Mesodermal cell (in vitro differentiated cells): ENCODE data around the gene LAMA5.
"Not testable (repeated sequence)": the region's sequence is repeated elsewhere in the genome, so short reads cannot be mapped to it uniquely, and the experiment has no call there.

Experiments
- H3K27ac ChIP-seq: 2 replicates; pipeline ENCODE4 v1.7.0; 2013; ENCODE audit warnings: mild to moderate bottlenecking, low read depth, low read length, moderate library complexity; ENCODE audit not compliant: severe bottlenecking
- H3K36me3 ChIP-seq: 2 replicates; pipeline ENCODE4 v1.7.1; 2013; ENCODE audit warnings: mild to moderate bottlenecking, low read length, moderate library complexity; ENCODE audit not compliant: control insufficient read depth, insufficient read depth
- H3K4me1 ChIP-seq: one replicate; pipeline ENCODE4 v1.7.1; 2013; ENCODE audit warnings: mild to moderate bottlenecking, low read length; ENCODE audit not compliant: insufficient read depth, control insufficient read depth, poor library complexity, severe bottlenecking
- H3K4me3 ChIP-seq: 2 replicates; pipeline ENCODE4 v1.7.0; 2013; ENCODE audit warnings: low read length, control low read depth, mild to moderate bottlenecking; ENCODE audit not compliant: insufficient read depth, poor library complexity, severe bottlenecking; ENCODE audit errors: extremely low read depth
- H3K9me3 ChIP-seq: 2 replicates; pipeline ENCODE4 v1.7.1; 2013; ENCODE audit warnings: mild to moderate bottlenecking, low read length, moderate library complexity; ENCODE audit not compliant: control insufficient read depth
- WGBS, 2 experiments: methylation state at CpG; one replicate each; pipeline ENCODE4 v1.1.5; 2013; ENCODE audit warnings: missing lambda C conversion rate in 2 of 2; ENCODE audit not compliant: insufficient coverage in 2 of 2; 5-methylcytosine and 5-hydroxymethylcytosine counted together

Gene LAMA5

DNA sequence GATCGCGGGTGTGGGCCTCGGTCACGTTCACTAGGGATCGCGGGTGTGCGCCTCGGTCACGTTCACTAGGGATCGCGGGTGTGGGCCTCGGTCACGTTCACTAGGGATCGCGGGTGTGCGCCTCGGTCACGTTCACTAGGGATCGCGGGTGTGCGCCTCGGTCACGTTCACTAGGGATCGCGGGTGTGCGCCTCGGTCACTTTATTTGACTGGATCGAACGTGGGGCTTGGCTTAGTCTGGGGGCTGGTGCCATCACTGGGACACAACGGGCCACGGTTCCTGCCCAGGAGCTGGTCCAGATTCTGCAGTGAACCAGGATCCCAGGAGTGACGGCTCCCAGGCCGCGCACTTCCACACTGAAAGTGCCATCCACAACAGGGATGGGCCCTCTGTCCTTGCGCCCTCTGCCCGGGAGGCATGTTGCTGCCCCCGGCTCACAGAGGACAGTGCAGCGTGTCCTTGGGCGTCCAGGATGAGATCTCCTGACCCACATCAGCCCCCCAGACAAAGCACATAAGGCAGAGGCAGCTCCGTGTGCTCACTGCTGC is 6.6 kb upstream of the LAMA5 start:
- not testable (repeated sequence) for H3K4me3 ChIP-seq, H3K27ac ChIP-seq, H3K36me3 ChIP-seq, H3K9me3 ChIP-seq
- 87 to 89% methylated on average over 20 to 27 of the region's 40 CpGs for WGBS, 2 experiments
- peaks cover 56% of the 10 kb centered on the region for H3K4me1 ChIP-seq

DNA sequence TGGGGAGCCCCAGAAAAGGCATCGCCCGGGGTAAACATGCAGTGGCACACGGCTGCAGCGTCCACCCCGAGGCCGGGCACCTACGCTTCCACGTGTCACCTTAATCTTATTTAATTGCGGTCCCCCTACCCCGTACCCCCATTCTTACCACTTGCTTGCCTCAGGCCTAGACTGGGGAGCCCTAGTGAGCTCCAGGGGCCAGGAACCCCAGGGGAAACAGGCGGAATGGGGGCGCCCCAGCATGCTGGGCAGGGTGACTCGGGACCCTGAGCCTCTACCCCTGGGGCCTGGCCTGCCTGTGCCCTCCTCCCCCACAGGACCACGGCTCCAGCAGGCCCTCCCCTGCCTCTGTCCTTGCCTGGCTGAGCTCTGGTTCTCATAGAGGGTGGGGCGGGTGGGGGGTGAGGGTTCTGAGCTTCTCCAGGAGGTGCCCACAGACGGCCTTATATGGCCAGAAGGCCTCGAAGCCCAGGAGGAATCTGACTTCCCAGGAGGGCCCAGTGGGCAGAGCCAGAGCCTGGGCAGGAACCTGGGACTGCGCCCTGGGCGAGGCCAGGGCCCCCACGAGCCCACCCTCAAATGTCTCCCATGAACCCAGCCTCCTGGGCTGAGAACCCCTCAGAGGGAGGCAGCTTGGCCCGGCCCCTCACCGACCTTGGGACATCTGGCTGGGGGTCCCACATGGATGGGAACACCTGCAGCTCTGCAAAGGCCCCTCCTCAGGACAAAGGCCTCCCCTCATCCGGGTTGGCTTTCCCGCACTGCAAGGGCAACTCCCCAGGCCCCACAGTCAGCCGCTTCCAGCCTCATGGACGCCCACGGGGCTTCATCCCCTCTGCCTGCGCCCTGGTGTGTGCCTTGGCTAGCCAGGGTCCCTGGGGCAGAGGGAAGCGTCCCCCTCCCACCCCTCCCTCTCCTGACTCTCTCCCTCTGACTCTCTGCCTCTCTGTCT is 5.2 kb upstream of the LAMA5 start:
- Histone ChIP-seq H3K9me3 (no peaks in the 10 kb centered on the region), H3K4me1 (peaks cover 54% of the 10 kb centered on the region), H3K4me3 (no peak overlapping the region), H3K27ac (no peak overlapping the region), H3K36me3 (no peaks in the 10 kb centered on the region)
- WGBS, 2 experiments, result 88 to 90% methylated on average over 26 to 27 of the region's 29 CpGs

DNA sequence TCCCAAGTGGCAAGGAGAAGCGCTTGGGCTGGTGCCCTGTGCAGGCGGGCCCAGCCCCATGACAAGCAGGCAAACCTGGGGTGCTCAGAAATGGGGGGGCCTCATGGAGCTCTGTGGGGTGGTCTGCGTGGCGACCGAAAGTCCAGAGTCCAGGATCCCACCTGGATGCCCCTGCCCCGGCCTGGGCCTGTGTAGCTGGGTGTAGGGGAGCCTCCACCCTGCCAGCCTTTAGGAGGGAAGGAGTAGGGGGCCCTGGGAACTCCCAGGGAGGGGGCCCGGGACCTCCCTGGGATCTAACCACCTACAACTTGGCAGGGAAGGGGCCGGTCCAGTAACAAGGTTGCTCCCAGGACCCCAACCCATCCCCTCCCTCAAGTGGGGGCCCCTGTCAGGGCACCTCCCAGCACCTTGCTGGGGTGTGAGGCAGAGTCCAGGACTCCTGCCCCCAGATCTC is 4.5 kb upstream of the LAMA5 start:
- no peaks in the 10 kb centered on the region for H3K9me3 ChIP-seq
- WGBS, 2 experiments, result 97 to 100% methylated on average over 5 of the region's 8 CpGs
- H3K4me1 ChIP-seq, result peaks cover 47% of the 10 kb centered on the region
- H3K36me3 ChIP-seq, result no peaks in the 10 kb centered on the region
- no peak overlapping the region for H3K4me3 ChIP-seq
- H3K27ac ChIP-seq, result no peak overlapping the region

DNA sequence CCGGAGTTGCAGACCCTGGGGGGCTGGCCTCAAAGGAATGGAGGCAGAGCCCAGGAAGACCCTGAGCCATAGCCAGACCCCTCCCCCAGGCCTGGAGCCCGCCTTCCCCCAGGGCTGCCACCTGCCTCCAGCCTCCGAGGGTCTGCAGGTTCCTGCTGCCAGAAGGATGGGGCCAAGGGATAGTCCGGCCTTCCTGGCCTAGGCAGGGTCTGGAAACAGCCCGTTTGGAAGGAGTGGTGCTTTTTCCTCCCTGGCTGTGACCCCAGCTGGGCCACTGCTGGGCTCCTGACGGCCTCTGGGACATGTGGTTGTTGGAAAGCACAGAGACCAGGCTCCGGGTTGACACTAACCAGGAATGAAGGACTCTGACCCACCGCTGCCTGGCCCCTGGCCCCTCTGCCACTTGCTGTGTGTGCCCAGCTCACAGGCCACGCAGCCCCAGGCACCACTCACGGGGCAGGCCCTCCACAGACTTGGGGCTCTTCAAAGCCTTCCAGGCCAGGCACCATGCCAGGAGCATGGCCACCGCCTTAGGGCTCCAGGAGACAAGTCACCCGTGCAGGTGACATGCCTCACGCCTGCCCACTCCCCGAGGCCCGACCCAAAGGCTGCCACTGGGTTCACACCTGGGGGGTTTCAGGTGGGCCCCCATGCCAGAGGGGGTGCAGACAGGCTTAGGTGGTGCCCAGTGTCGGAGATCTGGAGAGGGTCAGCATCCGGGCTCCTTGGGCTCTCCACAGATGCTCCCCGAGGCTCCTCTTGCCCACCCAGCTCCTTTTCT is 3.9 kb upstream of the LAMA5 start:
- peaks cover 41% of the 10 kb centered on the region for H3K4me1 ChIP-seq
- H3K27ac ChIP-seq, result no peak overlapping the region
- WGBS, 2 experiments, result 73 to 82% methylated on average over 12 to 18 of the region's 18 CpGs
- no peak overlapping the region for H3K4me3 ChIP-seq
- H3K9me3 ChIP-seq, result no peaks in the 10 kb centered on the region
- H3K36me3 ChIP-seq, result no peaks in the 10 kb centered on the region

DNA sequence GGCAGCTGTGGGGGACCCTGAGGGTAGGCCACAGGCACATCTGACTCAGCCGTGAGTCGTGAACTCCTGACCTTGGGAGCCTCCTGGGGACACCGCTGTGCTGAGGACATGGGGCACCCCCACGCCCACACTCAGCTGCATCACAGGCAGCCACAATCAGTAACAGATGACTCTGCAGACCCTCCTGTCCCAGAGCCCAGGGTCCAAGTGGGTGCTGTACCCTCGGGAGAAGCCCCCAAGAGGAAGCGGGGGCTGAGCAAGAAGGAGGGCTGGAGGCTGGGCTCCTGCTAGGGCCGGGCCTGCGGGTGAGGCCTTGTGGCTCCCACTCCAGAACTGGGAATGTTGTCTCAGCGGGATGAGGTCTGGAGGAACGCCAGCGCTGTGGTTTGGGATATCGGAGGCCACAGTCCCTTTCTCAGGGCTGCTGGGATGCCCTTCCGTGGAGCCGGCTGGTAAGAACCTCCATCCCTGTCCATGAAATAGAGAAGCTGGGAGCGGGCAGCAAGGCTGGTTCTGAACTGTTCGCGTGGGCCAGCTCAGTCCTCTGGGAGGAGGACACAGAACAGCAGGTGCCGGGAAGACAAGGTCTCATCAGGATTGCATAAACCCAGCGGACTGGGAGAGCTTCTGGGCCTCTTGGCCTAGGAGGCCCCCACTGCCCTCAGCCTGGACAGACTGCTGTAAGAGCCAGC is 3.1 kb upstream of the LAMA5 start:
- no peaks in the 10 kb centered on the region for H3K9me3 ChIP-seq
- peaks cover 42% of the 10 kb centered on the region for H3K4me1 ChIP-seq
- H3K36me3 ChIP-seq, result no peaks in the 10 kb centered on the region
- 81 to 85% methylated on average over 19 of the region's 19 CpGs for WGBS, 2 experiments
- no peak overlapping the region for H3K27ac ChIP-seq
- H3K4me3 ChIP-seq, result no peak overlapping the region

DNA sequence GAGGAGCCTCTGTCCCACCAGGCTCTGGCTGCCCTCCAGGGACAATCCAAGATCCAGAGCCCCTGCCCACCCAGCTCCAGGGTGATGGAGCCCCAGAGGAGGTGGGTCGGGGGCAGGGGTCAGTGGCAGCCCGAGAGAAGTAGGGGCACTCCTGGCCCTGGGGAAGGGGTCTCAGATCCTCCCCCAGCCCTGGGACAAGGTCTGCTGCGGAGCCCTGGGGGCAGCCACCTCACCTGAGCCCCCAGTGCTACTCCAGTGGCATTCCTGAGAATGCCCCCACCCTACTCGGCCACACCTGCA is 2.7 kb upstream of the LAMA5 start:
- H3K4me3 ChIP-seq, result no peak overlapping the region
- peaks cover 43% of the 10 kb centered on the region for H3K4me1 ChIP-seq
- no peaks in the 10 kb centered on the region for H3K9me3 ChIP-seq
- H3K27ac ChIP-seq, result no peak overlapping the region
- WGBS, 2 experiments, result 72 to 78% methylated on average over 3 to 4 of the region's 4 CpGs
- no peaks in the 10 kb centered on the region for H3K36me3 ChIP-seq

DNA sequence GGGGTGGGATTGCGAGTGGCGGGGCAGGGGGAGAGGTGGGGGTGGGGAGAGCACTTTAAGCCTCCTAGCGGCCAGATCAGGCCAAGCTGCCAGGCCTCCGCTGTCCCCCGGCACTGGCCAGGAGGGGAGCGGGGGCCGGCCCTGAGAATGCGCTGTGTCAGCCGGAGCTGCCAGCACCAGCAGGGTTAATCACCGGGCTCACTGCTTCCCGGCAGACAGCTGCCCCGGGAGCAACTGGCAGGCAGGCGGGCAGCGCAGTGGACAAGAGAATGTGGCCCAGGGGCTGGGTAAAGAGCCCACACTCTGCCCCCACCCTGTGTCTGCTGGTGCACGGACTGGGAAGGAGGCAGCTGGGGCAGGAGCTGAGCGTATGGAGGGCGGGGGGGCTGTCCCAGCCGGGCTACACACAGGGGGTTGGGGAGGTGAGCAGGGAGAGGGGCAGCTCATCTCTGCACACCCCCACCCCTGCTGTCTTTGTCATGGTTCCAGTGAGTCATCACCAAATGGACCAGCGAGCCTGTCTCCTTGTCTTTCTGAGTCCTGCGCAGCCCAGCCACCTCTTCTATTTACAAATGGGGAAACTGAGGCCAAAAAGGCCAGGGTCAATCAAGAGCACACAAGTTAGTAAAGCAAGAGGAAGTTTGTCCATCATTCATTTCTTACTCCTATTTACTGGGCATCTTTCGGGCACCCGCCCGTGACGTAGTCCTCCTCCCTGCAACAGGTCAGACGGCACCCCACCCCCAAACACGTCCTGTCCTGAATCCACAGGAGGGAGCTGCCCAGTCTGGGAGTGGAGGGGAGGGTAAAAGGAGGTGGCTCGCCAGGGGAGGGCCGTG is 2.1 kb upstream of the LAMA5 start:
- Histone ChIP-seq H3K27ac (peak overlapping the region; percentile 52), H3K4me3 (peak overlapping the region; percentile 28), H3K36me3 (no peaks in the 10 kb centered on the region), H3K4me1 (peaks cover 43% of the 10 kb centered on the region), H3K9me3 (no peaks in the 10 kb centered on the region)
- WGBS, 2 experiments, result 3% methylated on average over 14 to 16 of the region's 28 CpGs

DNA sequence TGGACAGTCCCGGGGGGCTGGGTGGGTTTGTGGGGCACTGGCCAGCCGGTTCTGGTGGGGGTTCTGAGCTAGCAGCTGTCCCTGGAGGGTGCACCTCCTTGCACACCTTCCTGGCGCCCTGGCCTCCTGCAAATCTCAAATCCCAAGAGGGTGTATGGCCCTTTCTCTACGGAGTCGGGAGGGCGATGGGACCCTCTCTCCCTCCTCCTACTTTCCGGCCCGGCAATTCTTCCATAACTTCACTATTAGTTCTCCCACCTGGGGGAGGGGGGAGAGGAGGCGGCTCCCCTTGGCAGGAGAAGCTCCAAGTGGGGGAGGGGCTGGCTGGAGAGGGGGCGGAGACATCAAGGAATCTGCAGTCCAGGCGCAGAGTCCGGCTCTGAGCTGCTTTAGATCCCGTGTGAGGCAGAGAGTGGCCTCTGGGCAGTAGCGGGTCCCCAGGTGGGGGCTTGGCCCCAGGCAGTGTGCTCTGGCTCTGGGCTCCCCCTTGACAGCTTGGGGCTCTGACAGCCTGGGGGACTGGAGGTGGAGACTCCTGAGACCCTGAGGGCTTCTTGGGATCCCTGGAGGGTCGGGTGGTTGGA is 1.4 kb upstream of the LAMA5 start:
- Histone ChIP-seq H3K4me3 (peak overlapping the region; percentile 28), H3K4me1 (peaks cover 50% of the 10 kb centered on the region)
- 0 to 3% methylated on average over 7 of the region's 15 CpGs for WGBS, 2 experiments

DNA sequence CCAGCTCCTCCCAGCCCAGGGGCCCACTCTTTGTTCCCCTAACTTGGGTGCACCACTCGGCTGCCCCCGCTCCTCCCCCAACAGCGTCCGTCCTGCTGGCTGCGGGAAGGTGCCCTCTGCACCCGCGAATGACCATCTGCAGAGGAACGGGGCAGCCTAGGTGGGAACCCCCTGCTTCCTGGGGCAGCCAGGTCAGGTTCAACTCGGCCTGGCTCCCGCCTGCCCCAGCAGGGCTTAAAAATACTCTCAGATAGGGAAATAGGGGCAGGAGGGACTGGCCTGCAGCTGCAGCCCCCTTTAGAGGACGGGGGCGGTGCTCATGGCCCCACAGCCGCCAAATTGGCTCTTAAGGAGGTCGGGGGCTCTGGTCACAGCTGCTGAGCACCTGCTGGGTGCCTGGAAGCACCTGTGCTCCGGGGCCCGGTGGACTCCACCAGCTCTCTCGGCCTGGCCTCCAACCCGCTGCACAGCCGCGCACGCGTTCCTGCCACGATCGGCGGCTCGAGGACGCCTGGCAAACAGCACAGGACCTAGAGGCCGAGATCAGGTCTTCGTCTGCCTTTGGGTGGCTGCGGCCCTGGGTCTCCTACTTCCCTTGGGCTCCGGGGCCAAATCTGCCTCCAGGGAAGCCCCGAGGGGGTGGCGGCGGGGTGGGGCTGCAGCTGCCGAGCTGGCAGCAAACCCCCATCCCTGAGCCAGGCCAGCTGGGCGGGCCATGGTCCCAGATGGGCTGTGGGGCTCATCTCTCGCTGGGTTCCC is 700 bp upstream of the LAMA5 start:
- 3 to 4% methylated on average over 30 to 35 of the region's 37 CpGs for WGBS, 2 experiments
- Histone ChIP-seq H3K36me3 (no peaks in the 10 kb centered on the region), H3K4me1 (peaks cover 57% of the 10 kb centered on the region), H3K9me3 (no peaks in the 10 kb centered on the region), H3K4me3 (peak overlapping the region; percentile 28), H3K27ac (no peak overlapping the region)

More for the DNA sequence above, 1.4 kb upstream of the LAMA5 start:
- Histone ChIP-seq H3K27ac (peak overlapping the region; percentile 52), H3K36me3 (no peaks in the 10 kb centered on the region), H3K9me3 (no peaks in the 10 kb centered on the region)
